Ishikawa (cell line): ENCODE measurements around the gene SASH1.

Experiments used
- CEBPB ChIP-seq: IDR thresholded peaks from 2 replicates; pipeline ENCODE4 v1.6.1; 2012
- CREB1 ChIP-seq: IDR thresholded peaks from 2 replicates; pipeline ENCODE4 v1.6.1; 2012; ENCODE audit warnings: low read depth
- EGR1 ChIP-seq: IDR thresholded peaks from 2 replicates; pipeline ENCODE4 v1.6.1; 2012
- EP300 ChIP-seq: IDR thresholded peaks from 2 replicates; pipeline ENCODE4 v1.6.1; 2012; ENCODE audit warnings: borderline replicate concordance
- FOXM1 ChIP-seq: IDR thresholded peaks from 2 replicates; pipeline ENCODE4 v1.6.1; 2012; ENCODE audit warnings: low read depth, borderline replicate concordance
- MAX ChIP-seq: IDR thresholded peaks from 2 replicates; pipeline ENCODE4 v1.6.1; 2012
- NFIC ChIP-seq: IDR thresholded peaks from 2 replicates; pipeline ENCODE4 v1.6.1; 2012
- RAD21 ChIP-seq: IDR thresholded peaks from 2 replicates; pipeline ENCODE4 v1.6.1; 2012; ENCODE audit warnings: low read depth
- REST ChIP-seq: IDR thresholded peaks from 2 replicates; pipeline ENCODE4 v1.6.1; 2012; ENCODE audit warnings: low read depth, mild to moderate bottlenecking
- TAF1 ChIP-seq: IDR thresholded peaks from 2 replicates; pipeline ENCODE4 v1.6.1; 2012; ENCODE audit warnings: low read depth, mild to moderate bottlenecking
- TCF12 ChIP-seq: IDR thresholded peaks from 2 replicates; pipeline ENCODE4 v1.6.1; 2012; ENCODE audit warnings: low read depth
- TEAD4 ChIP-seq: IDR thresholded peaks from 2 replicates; pipeline ENCODE4 v1.6.1; 2012
- USF1 ChIP-seq: IDR thresholded peaks from 2 replicates; pipeline ENCODE4 v1.6.1; 2012
- YY1 ChIP-seq: IDR thresholded peaks from 2 replicates; pipeline ENCODE4 v1.6.1; 2012; ENCODE audit warnings: low read depth
- ZBTB7A ChIP-seq: IDR thresholded peaks from 2 replicates; pipeline ENCODE4 v1.6.1; 2012; ENCODE audit warnings: low read depth

SASH1 gene

DNA sequence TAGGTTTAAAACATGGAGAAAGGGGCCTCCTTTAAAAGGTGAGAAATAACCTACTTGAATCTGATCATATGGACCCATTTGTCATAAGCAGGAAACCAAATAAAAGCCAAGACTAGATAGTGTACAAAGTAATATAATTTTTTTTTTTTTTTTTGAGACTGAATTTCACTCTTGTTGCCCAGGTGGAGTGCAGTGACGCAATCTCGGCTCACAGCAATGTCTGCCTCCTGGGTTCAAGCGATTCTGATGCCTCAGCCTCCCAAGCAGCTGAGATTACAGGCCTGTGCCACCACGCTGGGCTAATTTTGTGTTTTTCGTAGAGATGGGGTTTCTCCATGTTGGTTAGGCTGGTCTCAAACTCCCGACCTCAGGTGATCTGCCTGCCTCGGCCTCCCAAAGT lies 89.2 kb downstream of the SASH1 start:
- TF ChIP-seq FOXM1 (no peak; the same call in 1 of the 2 replicates), YY1 (no peak), CEBPB (peak; percentile 80), RAD21 (no peak)

DNA sequence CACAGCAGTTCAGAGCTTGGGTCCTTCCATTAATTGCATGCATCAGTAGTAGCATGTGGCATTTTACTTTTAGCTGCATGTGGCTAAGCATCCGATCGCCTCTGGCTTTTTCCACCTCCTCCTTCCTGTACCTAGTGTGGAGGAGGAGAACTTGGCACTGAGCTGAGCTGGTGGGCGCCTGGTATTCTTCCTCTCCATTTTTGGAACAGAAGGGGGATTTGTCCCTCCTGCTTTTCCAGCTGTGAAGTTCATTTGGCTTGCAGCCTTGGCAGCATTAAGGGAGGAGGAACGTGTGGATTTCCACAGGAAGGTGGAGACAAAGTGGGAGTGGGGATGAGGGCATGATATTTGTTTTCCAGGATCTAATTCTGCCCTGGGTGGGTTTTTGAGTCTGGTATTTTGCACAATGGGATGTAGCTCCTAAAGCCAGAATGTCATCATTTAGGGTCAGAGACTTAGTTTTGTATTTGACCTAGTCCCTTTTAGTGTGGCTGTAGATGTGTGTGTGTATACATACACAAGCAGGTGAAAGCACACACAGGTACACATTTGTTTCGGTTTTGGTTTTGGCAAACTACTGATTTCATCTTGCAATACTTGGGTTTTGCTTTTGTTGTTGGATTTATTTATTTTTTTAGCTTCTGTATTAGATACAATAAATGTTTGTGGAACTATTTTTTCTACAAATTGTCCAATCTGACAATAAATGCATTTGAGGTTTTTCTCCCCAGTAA lies 90.0 kb downstream of the SASH1 start:
- TF ChIP-seq EP300 (peak; percentile 81), NFIC (peak; percentile 88), TAF1 (no peak), CEBPB (no peak), CREB1 (no peak), USF1 (no peak), MAX (peak; percentile 64), TEAD4 (peak; percentile 28), YY1 (0 out of 2 replicates have a peak, but pooled peaks have one; percentile 17), FOXM1 (peak; percentile 35; the same call in 1 of the 2 replicates), ZBTB7A (peak; percentile 59; the same call in 1 of the 2 replicates), TCF12 (peak; percentile 79; the same call in 1 of the 2 replicates), EGR1 (peak; percentile 67)

- no peak for TF ChIP-seq TCF12
- no peak for TF ChIP-seq RAD21
- no peak for TF ChIP-seq EP300
- peak; percentile 48; the same call in 1 of the 2 replicates for TF ChIP-seq CEBPB
- TF ChIP-seq ZBTB7A = no peak
- TF ChIP-seq FOXM1 = no peak
Measured at GRCh38 chr6:148435386-148435785, 92.7 kb downstream of the SASH1 start.

- TF ChIP-seq USF1 (no peak), MAX (no peak), ZBTB7A (no peak), RAD21 (no peak), FOXM1 (no peak), YY1 (no peak)
Measured at GRCh38 chr6:148436466-148436865, 93.8 kb downstream of the SASH1 start.

DNA sequence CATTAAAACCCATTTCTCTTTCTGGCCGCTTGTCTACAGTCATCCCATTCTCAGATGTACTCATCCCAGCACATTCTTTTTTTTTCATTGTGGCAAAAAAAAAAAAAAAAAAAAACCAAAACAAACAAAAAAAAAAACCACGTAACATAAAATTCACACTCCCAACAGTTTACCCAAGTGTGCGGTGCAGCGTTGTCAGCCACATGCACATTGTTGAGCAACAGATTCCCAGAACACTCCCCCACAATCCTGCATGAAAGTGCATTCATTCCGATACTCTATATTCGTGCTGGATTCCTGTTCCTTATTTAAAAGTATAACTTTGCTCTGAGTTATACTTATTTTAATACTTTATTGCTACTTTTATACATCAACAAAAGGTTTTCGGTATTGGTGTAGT lies 96.0 kb downstream of the SASH1 start:
- no peak for TF ChIP-seq TEAD4
- TF ChIP-seq CEBPB = no peak
- no peak for TF ChIP-seq TAF1
- no peak for TF ChIP-seq NFIC
- no peak for TF ChIP-seq CREB1
- TF ChIP-seq EP300 = no peak
- TF ChIP-seq REST = no peak
- no peak for TF ChIP-seq FOXM1
- no peak for TF ChIP-seq YY1
- no peak for TF ChIP-seq TCF12
- no peak for TF ChIP-seq ZBTB7A
- TF ChIP-seq MAX = no peak
- no peak for TF ChIP-seq RAD21
- TF ChIP-seq EGR1 = no peak
- no peak for TF ChIP-seq USF1

GRCh38 chr6:148440016-148440415 lies 97.4 kb downstream of the SASH1 start:
- TF ChIP-seq CEBPB (no peak), CREB1 (no peak), ZBTB7A (no peak), TCF12 (no peak), NFIC (no peak), YY1 (no peak), REST (no peak), TAF1 (no peak), FOXM1 (no peak), EGR1 (no peak), USF1 (no peak), MAX (no peak), TEAD4 (no peak), RAD21 (no peak)
